Measurements from ENCODE around the gene JMJD7. TPM values are rescaled to one million over a fixed set of nuclear protein-coding genes. Genes with fewer than 3 reads are reported as not detected.
"Not testable (repeated sequence)": the region's sequence is repeated elsewhere in the genome, so short reads cannot be mapped to it uniquely, and the experiment has no call there.

The JMJD7 gene
- total RNA-seq, 1 experiment from 2014 or later: 13.2 TPM

GRCh38 chr15:41828807-41829141, 882 bp downstream of the JMJD7 start:
- intact Hi-C loops (cut with micrococcal nuclease; ENCODE audit: unreplicated experiment) (no loop called here), in situ Hi-C loops (cut with HindIII; ENCODE audit: low pct_unique_long_range_greater_than_20kb, low sequenced_read_pairs) (no loop called here)
- Histone ChIP-seq H3K27ac (ENCODE audit: low read length) (peak overlapping the region; percentile 71), H3K27me3 (ENCODE audit: control insufficient read depth, insufficient read depth, low read length) (no peaks in the 10 kb centered on the region), H3K4me1 (ENCODE audit: control insufficient read depth, insufficient read depth, low read length) (peaks cover 8% of the 10 kb centered on the region), H3K9me3 (ENCODE audit: control insufficient read depth, insufficient read depth, low read depth, low read length) (no peaks in the 10 kb centered on the region), H3K36me3 (ENCODE audit: control insufficient read depth, insufficient read depth, low read length) (no peaks in the 10 kb centered on the region), H3K4me3 (ENCODE audit: low read depth in 2 of 2, low read length in 2 of 2) (peak overlapping the region; percentile 79 to 85)
- TSS peak; percentile 56 for BruUV-seq (replicated peaks)
- no peak for ATAC-seq
- no peak for TF ChIP-seq CTCF (IDR thresholded peaks at IDR 0.05)
- DNase-seq (ENCODE audit: low read depth, low spot score): no peak
- POLR2A ChIA-PET: no interaction called here
- CTCF ChIA-PET: no interaction called here

GRCh38 chr15:41829959-41830646, 2.2 kb downstream of the JMJD7 start:
- BruUV-seq (replicated peaks): no TSS peak
- Histone ChIP-seq H3K27me3 (ENCODE audit: control insufficient read depth, insufficient read depth, low read length) (no peaks in the 10 kb centered on the region), H3K9me3 (ENCODE audit: control insufficient read depth, insufficient read depth, low read depth, low read length) (no peaks in the 10 kb centered on the region), H3K4me1 (ENCODE audit: control insufficient read depth, insufficient read depth, low read length) (peaks cover 8% of the 10 kb centered on the region), H3K27ac (ENCODE audit: low read length) (no peak overlapping the region), H3K4me3 (ENCODE audit: low read depth in 2 of 2, low read length in 2 of 2) (no peak overlapping the region), H3K36me3 (ENCODE audit: control insufficient read depth, insufficient read depth, low read length) (no peaks in the 10 kb centered on the region)
- TF ChIP-seq SIN3A (IDR thresholded peaks at IDR 0.05; ENCODE audit: borderline replicate concordance, insufficient read depth, low read depth, low read length): no peak
- TF ChIP-seq CTCF (IDR thresholded peaks at IDR 0.05): no peak
- TF ChIP-seq TCF7L2 (IDR thresholded peaks at IDR 0.05; ENCODE audit: low read depth, low read length): no peak
- no peak for TF ChIP-seq POLR2AphosphoS5 (IDR thresholded peaks at IDR 0.05; ENCODE audit: low read depth, low read length)
- no peak for TF ChIP-seq REST (IDR thresholded peaks at IDR 0.05; ENCODE audit: insufficient read depth in 1 of 2, low read depth in 2 of 2, low read length in 1 of 2)
- in situ Hi-C loops (cut with HindIII; ENCODE audit: low pct_unique_long_range_greater_than_20kb, low sequenced_read_pairs) (no loop called here), intact Hi-C loops (cut with micrococcal nuclease; ENCODE audit: unreplicated experiment) (no loop called here)
- no peak for ATAC-seq
- DNase-seq (ENCODE audit: low read depth, low spot score): no peak
- ChIA-PET POLR2A (no interaction called here), CTCF (no interaction called here)

GRCh38 chr15:41831291-41831690, 3.4 kb downstream of the JMJD7 start:
- H3K9me3 ChIP-seq (ENCODE audit: control insufficient read depth, insufficient read depth, low read depth, low read length); BruUV-seq (replicated peaks); H3K27me3 ChIP-seq (ENCODE audit: control insufficient read depth, insufficient read depth, low read length); DNase-seq (ENCODE audit: low read depth, low spot score); H3K27ac ChIP-seq (ENCODE audit: low read length); H3K36me3 ChIP-seq (ENCODE audit: control insufficient read depth, insufficient read depth, low read length); ATAC-seq; H3K4me3 ChIP-seq (ENCODE audit: low read depth in 2 of 2, low read length in 2 of 2); H3K4me1 ChIP-seq (ENCODE audit: control insufficient read depth, insufficient read depth, low read length); POLR2A ChIA-PET; intact Hi-C loops (cut with micrococcal nuclease; ENCODE audit: unreplicated experiment); in situ Hi-C loops (cut with HindIII; ENCODE audit: low pct_unique_long_range_greater_than_20kb, low sequenced_read_pairs): not testable (repeated sequence)
- CTCF ChIA-PET: interaction anchor here (1.1 kb wide), 1 partner anchor 73 kb away, joined by 3 read pairs; no protein-coding TSS in a partner anchor
